ENCODE measurements around the gene ERICH3.

Gene ERICH3, protein sequence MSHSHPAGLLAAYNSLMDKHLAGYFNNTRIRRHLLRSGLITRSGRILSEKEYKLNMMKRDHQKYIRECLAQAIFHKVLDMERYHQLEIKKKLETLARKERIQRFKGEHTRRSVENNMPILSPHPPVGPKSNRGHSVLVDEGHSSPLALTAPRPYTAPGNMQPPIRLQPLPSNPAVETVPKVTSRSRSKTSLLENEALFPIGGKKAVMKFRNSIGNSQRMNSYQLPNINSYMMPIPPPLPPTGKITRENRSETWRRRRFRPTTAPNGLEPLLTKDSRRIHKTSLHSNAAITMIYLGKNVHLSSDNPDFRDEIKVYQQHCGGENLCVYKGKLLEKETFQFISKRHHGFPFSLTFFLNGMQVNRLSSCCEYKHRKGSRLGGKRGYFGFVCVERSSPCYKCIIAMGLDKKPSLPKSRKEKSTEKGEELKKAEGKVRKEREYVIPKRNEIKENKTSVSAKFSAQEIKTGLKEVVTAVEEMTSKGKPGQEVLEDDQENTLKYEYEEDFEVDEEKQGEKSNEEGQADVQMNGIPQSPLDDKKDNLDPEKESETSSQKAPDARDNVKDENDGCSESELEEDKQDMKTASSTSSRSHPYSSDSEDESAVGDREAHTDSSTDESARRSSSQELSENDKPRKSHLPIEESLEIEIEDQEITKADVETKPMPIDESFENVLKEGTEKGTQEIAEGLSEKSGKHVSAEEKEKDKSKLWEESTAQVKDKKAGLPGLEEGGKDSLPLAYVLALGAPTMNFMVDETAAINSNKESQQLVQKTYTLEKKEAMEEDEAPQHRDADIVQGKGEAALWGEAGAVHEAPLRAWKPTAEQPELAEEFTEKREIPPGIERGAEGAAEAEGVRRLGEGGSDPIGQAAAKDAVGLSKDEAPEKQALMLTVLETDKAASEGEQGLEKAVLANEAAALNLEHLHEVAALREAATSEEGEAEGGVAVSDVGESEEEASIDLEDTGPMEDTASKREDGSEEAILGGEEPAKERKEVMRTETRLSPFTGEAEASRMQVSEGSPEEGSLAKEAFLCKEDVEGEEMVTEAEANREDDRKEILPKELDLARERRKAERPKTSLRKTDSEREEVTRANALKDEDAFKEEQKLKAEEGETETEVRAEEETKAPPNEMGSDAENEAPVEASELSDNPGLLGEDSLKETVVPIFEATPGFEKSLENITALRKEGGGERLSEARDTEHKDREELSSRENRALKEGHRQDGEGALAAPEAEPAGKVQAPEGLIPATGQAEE (N-terminal part only)

DNA sequence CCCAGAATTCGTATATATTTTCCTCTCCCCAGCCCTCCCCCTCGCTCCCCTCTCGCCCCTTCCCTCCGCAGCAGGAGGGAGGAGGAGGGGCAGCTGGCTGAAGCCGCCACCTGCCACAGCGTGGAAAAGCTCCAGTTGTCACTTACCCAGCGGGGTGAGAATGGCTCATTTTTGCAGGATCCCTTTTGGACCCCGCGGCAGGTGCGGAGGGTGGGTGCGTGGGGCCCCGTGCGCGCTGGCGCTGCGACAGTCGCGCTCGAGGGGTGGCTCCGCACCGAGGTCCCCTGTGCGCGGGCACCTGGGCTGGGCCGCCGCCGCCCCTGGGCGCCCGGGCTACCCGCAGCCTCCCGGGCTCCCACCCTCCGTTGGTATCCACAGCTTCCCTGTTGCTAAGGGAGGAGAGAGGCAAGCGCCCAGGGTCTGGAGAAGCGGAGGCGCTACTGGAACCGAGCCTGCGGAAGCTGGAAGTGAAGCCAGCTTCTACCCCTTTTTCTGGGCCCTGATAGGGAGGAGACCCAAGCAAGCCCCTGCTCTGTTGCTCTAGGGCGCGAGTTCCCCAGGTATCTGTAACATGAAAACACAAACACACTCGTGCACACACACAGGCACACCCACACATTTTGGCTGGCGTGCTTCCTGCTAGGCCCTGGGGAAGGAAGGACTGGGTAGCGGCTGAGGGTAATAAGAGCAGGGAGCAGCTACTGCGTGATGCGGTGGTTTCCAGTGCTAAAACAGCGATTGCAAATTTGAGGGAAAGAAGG, at the start of gene ERICH3:
Gene ERICH3 (minus strand): TSS at position 442 of the 761 bp plus-strand sequence. CDS start 273 bp downstream, at position 169.
- DNase-seq: no peak

DNA sequence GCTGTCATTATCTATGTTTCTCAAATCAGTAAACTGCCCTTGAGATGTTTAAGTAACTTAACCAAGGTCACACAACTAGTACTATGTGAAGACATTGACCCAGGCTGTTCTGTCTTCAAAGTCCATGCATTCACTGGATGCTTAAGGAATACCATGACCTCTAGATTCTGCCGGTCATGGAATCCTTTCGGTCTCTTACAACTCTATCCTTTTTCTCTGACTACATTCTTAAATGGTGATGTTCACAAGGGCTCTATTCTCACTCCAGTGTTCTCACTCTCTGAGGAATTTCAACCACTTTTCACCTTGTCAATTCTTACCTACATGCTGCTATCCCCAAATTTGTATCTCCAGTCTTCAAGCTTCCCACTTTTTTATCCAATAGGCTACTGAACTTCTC, 44.0 kb upstream of the ERICH3 start:
- DNase-seq: no peak

DNA sequence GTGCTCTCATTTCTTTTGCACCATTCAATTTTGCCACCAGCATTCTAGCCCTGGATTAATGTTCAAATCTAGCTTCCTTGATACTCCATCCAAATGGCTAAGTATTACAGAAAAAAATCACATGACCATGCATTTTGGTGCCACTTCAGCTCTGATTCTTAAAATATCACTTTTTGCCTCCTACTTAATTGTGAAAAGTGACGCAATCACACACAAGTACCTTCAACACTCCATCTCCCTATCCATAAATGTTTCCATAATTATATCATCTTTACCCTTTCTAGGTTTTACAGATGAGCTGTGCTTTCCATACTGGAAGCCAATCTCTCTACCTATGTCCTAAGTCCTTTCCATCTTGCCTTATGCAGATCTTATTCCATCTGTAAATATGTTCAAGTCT, 43.2 kb upstream of the ERICH3 start:
- DNase-seq: no peak

DNA sequence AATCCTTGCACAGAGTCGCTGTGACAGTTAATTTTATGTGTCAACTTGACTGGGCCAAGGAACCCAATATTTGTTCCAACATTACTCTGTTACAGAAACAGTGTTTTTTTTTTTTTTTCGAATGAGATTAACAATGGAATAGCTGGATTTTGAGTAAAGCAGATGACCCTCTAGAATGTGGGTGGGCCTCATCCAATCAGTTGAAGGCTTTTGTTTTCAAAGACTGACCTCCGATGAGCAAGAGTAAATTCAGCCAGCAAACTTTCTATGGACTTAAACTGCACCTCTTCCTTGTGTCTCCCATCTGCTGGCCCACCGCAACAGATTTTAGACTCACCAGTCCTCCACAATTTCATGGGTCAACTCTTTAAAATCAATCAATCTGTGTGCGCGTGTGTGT, 42.2 kb upstream of the ERICH3 start:
- DNase-seq: no peak

DNA sequence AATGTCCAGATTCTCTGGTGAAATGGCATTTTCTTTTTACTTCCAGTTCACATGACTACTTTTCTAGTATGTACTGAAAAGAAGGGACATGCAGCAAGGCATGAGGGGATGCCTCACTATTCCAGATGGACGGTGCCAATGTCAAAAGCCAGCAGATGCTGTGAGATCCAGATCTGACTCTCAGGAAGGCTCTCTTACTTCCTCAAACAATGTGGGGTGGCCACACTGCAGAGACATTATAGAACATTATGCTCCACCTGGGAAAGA, 41.6 kb upstream of the ERICH3 start:
- DNase-seq: no peak

DNA sequence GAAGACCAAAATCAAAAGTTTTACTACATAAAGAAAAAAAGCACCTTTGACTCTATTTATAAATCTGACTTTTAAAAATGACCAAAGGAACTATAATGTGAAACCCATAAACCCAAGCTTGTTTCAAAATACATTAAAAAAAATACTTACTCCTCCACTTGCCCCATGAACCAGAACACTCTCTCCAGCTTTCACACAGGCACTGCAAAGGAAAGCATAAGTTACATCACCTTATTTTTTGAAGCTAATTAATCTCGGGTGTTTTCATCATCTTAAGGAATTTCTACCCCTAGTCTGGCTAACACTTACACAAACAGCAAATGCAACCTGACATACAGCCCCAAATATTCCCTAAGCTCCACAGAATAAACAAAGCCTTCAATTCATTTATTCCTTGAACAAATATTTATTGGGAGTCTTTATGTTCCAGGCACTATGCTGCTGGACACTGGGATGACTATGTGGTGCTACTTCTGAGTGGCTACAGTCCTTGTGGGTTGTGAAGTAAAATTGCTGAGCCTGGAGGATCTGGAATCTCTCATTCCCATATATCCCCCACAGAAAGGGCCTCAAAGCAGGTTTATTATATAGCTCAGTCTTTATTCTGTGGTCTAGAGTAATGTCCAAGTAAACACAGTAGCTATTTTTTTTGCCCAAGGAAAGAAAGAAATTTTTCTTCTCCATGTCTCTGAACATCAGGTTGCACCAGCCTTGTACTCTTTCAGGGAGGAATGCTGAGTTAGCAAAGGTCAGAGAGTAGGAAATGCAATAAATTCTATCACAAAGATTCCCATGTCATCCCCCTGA, 41.0 kb upstream of the ERICH3 start:
- DNase-seq: peak; percentile 21

DNA sequence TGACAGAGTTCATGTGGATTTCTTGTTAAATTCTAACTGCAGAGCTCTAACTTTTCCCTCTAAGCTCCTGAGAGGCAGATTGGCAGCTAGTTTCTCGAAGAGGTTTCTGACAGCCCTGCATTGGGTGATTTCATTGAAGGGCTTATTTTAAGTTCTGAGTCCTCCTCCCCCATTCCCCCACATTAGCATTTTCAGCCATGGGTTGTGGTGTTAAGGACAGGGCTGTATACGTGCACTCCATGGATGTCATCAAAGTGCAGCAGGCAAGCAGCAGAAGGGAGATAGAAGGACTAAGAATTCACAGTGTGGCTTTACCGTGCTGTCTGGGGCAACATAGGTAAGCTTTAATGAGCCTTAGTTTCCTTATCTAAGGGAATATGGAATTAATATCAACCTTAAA, 40.3 kb upstream of the ERICH3 start:
- DNase-seq: no peak

DNA sequence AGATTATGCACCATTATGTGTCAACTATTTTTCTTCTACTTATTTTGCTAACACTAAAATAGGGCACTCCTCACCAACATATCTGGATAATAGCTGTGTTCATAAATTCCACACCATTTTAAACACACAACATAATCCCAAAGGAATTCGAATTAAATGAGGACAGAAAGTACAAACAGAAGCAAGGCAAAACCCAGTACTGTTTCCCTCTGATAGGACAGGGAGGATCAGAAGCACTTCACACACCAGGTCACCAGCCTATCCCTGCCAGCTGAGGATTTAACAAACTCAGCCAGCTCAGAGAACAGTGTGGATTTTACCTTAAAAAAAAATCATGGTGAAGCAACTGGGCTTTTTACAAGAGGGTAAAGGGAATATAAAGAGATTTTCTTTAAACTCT, 39.3 kb upstream of the ERICH3 start:
- DNase-seq: no peak

DNA sequence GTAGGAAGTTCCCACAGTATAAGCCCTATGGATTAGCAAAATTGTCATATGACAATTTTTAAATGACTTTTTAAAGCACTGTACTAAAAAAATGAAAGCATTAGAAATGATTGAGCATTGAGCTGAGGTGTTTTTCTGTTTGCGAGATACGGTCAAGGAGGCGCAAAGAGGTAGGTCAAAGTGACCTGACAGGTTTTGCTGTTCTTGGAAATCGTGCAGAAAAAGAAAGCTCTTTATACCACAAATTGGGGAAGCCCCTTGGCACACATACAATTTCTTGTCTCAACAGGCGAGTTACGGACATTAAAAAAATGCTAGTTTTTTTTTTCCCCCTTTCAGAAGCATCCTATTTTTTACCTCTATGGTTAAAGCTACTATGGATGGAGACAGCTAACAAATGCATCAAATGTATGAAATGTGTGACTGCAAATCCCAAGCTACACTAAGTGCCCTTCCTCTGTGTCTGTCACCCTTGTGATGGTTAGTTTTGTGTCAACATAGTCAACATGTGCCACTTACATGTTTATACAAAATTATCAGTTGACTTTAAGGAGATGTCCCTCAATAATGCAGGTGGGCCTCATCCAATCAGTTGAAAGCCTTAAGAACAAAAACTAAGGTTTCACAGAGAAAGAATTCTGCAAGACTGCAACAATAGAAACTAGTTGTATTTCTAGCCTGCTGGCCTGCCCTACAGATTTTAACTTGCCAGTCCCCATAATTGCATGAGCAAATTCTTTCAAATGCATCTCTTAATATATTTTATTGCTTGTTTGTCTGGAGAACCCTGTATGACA, 30.0 kb upstream of the ERICH3 start:
- no peak for DNase-seq

DNA sequence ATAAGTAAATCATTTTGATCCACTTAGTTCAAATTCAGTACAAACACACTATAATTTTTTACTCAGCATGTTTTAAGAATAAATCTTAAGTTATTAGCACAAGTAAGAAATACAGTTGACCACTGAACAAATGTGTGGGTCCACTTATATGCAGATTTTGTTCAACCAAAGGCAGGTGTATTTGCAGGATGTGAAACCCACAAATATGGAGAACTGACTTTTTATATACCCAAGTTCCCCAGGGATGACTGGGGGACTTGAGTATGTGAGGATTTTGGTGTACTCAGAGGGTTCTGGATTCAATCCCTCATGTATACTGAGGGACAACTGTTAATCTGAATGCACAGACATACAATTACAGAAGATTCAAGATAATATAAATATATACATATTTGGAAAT, 25.7 kb upstream of the ERICH3 start:
- DNase-seq: no peak

DNA sequence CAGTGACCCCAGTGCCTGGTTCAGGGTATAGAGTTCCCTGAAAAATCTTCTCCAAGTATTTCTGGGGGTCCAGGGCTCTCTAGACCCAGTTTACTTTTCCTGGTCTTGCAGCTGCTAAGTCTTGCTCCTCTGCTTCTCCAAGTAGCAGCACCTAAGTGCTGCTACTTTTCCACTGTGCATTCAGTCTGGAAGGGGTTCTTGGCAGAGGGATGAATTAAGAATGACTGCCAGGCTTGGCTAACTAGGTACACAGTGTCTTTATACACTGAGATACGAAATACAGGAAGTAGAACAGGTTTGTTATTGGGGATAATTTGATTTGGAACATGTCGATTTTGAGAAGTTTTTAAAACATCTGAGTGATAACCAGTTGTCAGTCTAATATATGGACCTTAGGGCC, 24.2 kb upstream of the ERICH3 start:
- DNase-seq: no peak

DNA sequence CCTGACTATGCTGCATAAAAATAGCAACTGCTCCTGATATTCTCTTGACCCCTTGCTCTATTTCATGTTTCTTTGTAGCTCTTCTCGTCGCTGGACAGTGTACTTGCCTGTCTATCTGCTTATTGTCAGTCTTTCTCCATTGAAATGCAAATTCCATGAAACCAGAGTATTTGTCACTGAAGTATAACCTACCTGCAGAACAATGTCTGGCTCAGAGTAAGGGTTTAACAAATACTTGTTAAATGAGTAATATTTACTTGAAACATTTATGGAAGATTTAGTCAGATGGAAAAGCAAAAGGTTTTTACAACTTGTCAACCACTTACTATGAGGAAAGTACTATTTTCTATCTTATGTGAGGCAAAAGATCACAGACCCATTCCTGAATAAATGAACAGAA, 19.9 kb upstream of the ERICH3 start:
- no peak for DNase-seq

DNA sequence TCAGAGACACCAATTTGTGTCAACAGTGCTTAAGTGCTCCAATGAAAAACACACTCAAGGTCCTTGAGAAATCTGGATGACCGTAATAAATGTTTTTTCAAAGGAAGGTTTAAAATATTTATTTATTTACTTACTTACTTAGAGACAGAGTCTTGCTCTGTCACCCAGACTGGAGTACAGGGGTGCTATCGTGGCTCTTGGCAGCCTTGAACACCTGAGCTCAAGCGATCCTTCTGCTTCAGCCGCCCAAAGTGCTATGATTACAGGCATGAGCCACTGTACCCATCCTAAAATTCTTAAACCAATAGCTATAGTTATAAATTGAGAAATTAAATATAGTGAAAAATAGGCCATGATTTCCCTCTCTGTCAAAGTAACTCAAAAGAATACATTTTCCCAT, 17.3 kb upstream of the ERICH3 start:
- no peak for DNase-seq

DNA sequence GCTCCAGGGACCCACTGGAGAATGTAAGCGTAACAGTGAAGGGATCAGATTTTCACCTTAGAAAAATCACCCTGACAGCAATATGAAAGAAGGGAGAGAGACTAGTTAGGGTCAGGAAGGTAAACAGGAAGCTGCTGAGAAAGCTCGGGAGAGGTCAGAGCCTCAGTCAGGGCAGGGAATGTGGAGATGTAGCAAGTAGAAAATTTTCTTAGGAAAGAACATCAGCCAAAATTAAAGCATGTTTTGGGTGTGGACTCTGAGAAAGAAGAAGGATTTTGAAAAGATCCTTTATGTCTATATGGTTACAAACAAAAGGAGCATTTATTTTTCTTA, 16.7 kb upstream of the ERICH3 start:
- no peak for DNase-seq

DNA sequence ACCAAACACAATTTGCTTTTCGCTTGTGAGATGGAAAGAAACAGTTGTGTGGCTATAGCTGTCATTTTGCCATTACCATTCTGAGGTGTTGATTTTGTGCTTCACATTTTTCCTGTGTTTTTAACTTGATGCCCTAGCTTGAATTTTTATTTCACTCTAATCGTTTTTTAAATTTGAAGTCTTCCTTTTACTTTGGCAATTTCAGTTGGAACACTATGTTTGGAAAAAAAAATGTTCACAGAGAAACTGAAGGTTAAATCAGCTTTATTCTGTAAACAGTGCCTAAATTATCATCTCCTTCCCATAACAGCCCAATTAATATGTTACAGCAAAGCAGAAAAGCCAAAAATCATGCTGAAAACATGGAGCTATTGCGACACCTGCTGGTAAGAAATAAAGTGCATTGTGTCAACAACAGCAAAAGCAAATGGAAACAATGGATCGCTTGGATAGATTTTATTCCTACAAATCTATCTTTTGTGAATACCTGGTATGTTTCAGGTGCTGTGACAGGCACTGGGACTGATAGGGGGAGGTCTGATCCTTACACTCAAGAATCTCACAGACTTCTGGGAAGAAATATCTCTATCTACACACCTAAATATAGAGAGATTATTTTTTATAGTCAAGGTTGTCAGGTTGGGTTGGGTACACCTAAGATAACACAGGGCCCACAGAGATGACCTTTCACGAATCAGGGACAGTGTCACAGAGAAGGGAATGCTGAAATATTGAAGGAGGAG, 16.2 kb upstream of the ERICH3 start:
- peak; percentile 54 for DNase-seq

DNA sequence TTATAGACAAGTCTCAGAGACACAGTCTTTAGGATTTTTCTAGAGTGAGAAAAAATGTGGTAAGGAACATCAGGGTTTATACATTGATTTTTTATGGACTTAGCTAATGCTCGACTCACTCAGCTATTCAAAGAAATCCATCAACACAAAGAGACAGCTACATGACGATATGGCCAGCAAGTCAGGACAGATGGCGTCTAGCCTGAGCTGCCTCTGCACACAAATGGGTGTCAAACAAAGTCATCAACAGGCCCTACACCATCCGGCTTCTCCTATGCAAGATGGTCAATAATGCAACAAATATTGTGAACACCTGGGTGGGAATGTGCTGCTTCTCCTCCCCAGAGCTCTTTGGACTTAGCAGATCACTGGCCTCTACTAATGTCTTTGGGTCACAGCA, 13.3 kb upstream of the ERICH3 start:
- DNase-seq: no peak

DNA sequence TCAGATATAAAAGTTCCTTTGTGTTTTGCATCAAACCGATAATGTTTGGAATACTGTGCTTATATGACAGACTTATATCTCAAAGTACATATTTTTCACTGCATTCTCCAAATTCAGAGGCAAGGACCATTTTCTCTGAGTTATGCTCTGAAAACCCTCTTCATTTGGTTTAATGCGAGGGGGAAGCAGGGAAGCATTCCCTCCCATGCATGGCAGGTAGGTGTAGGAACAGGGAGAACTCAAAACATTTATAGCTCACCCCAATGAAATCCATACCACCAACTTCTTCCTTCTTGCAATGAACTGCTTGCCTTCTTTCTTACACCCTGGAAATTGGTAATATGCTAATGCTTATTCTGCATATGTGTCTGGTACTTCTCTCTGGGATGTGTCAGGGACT, 10.7 kb upstream of the ERICH3 start:
- DNase-seq: no peak

DNA sequence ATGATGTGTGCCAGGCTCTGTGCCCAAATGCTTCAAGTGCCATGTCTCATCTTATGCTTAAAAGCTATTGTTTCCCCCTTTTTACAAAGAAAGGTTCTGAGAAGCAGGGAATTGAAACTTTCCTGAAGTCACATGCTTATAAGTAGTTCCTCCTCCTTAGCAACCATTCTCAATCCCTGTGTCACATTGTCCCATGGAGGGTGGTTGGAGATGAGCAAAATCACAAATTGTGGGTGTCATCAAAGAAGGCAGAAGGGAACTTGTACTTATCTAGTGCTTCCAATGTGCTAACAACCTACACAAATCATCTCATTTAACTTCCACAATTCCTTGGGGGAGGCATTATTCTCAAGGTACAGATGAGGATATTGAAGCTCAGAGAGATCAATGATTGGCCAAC, 10.1 kb upstream of the ERICH3 start:
- DNase-seq: no peak

DNA sequence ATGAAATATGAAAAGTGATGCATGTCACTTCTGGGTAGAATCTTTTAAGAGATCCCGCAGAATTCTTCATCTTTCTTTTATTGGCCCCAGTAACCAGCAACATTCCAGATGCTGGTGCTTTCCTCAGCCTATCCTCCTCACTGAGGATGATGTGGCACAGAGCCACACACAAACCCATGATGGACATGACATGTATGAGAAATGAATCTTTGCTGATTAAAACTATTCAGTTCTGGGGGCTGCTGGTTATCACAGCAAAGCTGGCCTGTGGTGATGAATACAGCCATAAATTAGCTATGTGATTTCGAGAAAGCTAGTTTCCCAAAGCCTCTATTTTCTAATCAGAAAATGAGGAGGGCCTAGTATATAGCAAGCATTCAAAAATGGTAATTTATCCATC, 8.3 kb upstream of the ERICH3 start:
- no peak for DNase-seq

DNA sequence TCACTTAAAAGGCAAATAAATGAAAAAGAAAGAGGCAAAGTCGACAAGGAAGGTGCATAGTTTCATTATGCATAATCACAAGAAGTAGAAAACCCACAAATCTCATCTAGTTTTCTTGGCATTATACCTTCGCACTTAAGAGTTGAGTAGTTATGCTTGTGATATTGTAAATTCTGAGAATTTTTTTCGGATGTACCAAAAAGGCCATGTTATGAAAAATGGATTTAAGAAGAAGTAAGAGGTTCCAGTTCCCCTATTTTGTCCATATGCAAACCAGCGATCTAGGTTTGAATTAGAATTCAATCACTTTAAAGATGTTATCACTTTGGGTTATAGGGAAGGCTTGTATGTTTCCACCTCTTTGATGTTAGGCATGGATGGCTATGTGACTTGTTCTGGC, 7.9 kb upstream of the ERICH3 start:
- DNase-seq: no peak

DNA sequence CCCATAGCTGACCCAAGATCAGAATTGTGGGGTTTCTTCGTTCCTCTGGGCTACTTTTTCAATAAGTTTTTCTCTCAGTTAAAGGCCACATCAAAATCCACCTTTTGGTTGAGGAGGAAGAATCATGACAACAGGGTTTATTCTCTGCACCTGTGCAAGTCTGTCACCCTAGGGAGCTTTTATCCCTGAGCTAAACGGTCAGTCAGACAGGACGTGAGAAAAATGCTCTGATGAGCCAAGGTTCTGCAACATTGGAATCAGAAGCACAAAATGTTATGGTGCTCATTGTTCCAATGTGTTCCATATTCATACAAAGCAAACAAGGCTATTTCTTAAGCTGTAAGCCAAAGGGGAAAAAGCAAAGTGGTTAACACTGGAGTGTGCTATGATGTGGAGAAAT, 7.4 kb upstream of the ERICH3 start:
- DNase-seq: no peak
